Sigmoid colon (tissue), 7 donors: ENCODE results near the gene LCE6A. TPM values are rescaled to one million over a fixed set of nuclear protein-coding genes. Genes with fewer than 3 reads are reported as not detected.

Source experiments
- DNase-seq: peaks from one replicate; pipeline ENCODE4 v3.0.0-alpha.2; 2019
- H3K27ac ChIP-seq, 4 donors: fragments of 200-600 bp; sonication (generic); one replicate each; pipeline ENCODE4 v1.5.1; 2016 to 2019; ENCODE audit warnings: mild to moderate bottlenecking in 1 of 4
- H3K27me3 ChIP-seq, 3 donors: fragments of 200-600 bp; sonication (generic); one replicate each; pipeline ENCODE4 v1.5.1; 2019; ENCODE audit warnings: mild to moderate bottlenecking in 1 of 3
- H3K36me3 ChIP-seq, 4 donors: fragments of 200-600 bp; sonication (generic); one replicate each; pipeline ENCODE4 v1.5.1; 2016 to 2019
- H3K4me1 ChIP-seq, 4 donors: fragments of 200-600 bp; sonication (generic); one replicate each; pipeline ENCODE4 v1.5.1; 2017 to 2019
- H3K4me3 ChIP-seq, 4 donors: fragments of 200-600 bp; sonication (generic); one replicate each; pipeline ENCODE4 v1.5.1; 2017 to 2019; ENCODE audit warnings: mild to moderate bottlenecking in 2 of 4, moderate library complexity in 1 of 4
- H3K9me3 ChIP-seq, 4 donors: fragments of 200-600 bp in 3 of 4; sonication (generic) in 3 of 4; one replicate each; pipeline versions ENCODE4 v1.5.1 to v1.6.1; 2013 to 2019
- EP300 ChIP-seq, 4 donors: sonication (generic); formaldehyde crosslinking; IDR thresholded peaks; one replicate each; pipeline ENCODE4 v1.6.1; 2017; ENCODE audit warnings: antibody characterized with exemption in 4 of 4
- POLR2A ChIP-seq, 2 donors: fragments of 450-650 bp; IDR thresholded peaks; one replicate each; pipeline ENCODE4 v1.6.1; 2016; ENCODE audit warnings: antibody characterized with exemption in 2 of 2, mild to moderate bottlenecking in 2 of 2, moderate library complexity in 2 of 2
- POLR2AphosphoS5 ChIP-seq, 4 donors: sonication (generic); formaldehyde crosslinking; IDR thresholded peaks; one replicate each; pipeline ENCODE4 v1.6.1; 2017; ENCODE audit warnings: antibody characterized with exemption in 4 of 4
- WGBS, 2 donors: extraction: QIAGEN DNeasy Blood & Tissue Kit; methylation state at CpG; one replicate each; pipeline ENCODE4 v1.1.7; 2013; 5-methylcytosine and 5-hydroxymethylcytosine counted together
- intact Hi-C: fragments of 100-400 bp; cut with DNase I; formaldehyde crosslinking; loops from one replicate; pipeline ENCODE4 v1.15.1; 2023
- polyA plus RNA-seq, 3 donors: library from polyadenylated mRNA; stranded (reverse); fragments of 200-250 nt; gene quantifications; one replicate each; pipeline ENCODE4 v1.2.3, GENCODE V29; 2013
- total RNA-seq, 4 donors: library from RNA; depleted of rRNA; stranded (reverse); fragments of >200 nt; gene quantifications; one replicate each; pipeline ENCODE4 v1.1.0, GENCODE V29; 2016
- TF ChIP-seq, protein P1 (sequence below), 4 experiments: fragments of 450-650 bp in 3 of 4; fragments of 200-600 bp in 1 of 4; IDR thresholded peaks; one replicate each; pipeline ENCODE4 v1.5.1; 2016 to 2019; ENCODE audit warnings: antibody characterized with exemption in 4 of 4, mild to moderate bottlenecking in 3 of 4, moderate library complexity in 2 of 4
- donor health status: healthy with polysubstance abuse.
- donor health status: Bipolar disorder and iron deficiency.
- donor health status: healthy.

The LCE6A gene
- total and polyA plus RNA-seq, 7 donors, result 2.4 TPM; not detected in 6

DNA sequence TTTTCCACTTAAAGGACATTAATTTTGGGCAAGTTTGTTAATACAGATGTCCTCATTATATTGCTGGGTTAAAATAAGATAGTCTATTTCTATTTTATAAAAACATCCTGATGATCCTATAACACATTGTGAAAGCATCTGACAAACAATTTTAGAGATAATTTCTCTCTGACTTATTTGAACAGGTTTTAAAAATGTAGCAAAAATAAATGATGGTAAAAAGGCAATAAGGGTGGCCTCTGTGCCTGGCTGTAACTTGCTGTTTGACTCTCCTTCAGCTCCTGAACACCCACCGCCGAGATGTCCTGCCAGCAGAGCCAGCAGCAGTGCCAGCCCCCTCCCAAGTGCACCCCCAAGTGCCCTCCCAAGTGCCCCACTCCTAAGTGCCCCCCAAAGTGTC lies 15.5 kb upstream of the LCE6A start, which contains the start of gene LCE1A:
Gene LCE1A, plus strand, starts transcription at position 301 of the 400 bp plus-strand sequence. Its CDS starts 0 bp downstream, at position 301.
- TF ChIP-seq POLR2A (IDR thresholded peaks at IDR 0.05) (no peak), POLR2AphosphoS5 (IDR thresholded peaks at IDR 0.05) (no peak), EP300 (IDR thresholded peaks at IDR 0.05) (no peak)
- TF ChIP-seq, protein P1, sequence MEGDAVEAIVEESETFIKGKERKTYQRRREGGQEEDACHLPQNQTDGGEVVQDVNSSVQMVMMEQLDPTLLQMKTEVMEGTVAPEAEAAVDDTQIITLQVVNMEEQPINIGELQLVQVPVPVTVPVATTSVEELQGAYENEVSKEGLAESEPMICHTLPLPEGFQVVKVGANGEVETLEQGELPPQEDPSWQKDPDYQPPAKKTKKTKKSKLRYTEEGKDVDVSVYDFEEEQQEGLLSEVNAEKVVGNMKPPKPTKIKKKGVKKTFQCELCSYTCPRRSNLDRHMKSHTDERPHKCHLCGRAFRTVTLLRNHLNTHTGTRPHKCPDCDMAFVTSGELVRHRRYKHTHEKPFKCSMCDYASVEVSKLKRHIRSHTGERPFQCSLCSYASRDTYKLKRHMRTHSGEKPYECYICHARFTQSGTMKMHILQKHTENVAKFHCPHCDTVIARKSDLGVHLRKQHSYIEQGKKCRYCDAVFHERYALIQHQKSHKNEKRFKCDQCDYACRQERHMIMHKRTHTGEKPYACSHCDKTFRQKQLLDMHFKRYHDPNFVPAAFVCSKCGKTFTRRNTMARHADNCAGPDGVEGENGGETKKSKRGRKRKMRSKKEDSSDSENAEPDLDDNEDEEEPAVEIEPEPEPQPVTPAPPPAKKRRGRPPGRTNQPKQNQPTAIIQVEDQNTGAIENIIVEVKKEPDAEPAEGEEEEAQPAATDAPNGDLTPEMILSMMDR (IDR thresholded peaks at IDR 0.05), result no peak
- H3K4me1 ChIP-seq, result no peaks in the 10 kb centered on the region

GRCh38 chr1:152836870-152837269 lies 5.8 kb upstream of the LCE6A start:
- no peak for TF ChIP-seq EP300 (IDR thresholded peaks at IDR 0.05)
- DNase-seq, result no peak
- 50 to 58% methylated on average over 2 of the region's 2 CpGs for WGBS, 2 donors
- intact Hi-C loops, result no loop called here
- no peaks in the 10 kb centered on the region for H3K9me3 ChIP-seq
- no peaks in the 10 kb centered on the region for H3K36me3 ChIP-seq
- H3K4me1 ChIP-seq, result no peaks in the 10 kb centered on the region
- H3K27ac ChIP-seq, result no peak overlapping the region
- no peak overlapping the region for H3K4me3 ChIP-seq
- no peaks in the 10 kb centered on the region for H3K27me3 ChIP-seq

More for the DNA sequence above, 15.5 kb upstream of the LCE6A start, which contains the start of gene LCE1A:
- intact Hi-C loops, result no loop called here
- no peak within 1 kb of the TSS for H3K27ac ChIP-seq
- DNase-seq, result no peak
- H3K4me3 ChIP-seq, result no peak within 1 kb of the TSS
- 82 to 91% methylated on average over 2 of the region's 2 CpGs for WGBS, 2 donors
- no peaks in the 10 kb centered on the region for H3K27me3 ChIP-seq
- no peaks in the 10 kb centered on the region for H3K36me3 ChIP-seq
- H3K9me3 ChIP-seq, result no peaks in the 10 kb centered on the region

- Histone ChIP-seq H3K9me3 (no peaks in the 10 kb centered on the region), H3K4me3 (no peak overlapping the region), H3K36me3 (no peaks in the 10 kb centered on the region), H3K27me3 (no peaks in the 10 kb centered on the region), H3K4me1 (no peaks in the 10 kb centered on the region), H3K27ac (no peak overlapping the region)
- intact Hi-C loops, result no loop called here
- DNase-seq, result no peak
- TF ChIP-seq POLR2AphosphoS5 (IDR thresholded peaks at IDR 0.05) (no peak), POLR2A (IDR thresholded peaks at IDR 0.05) (no peak), EP300 (IDR thresholded peaks at IDR 0.05) (no peak)
- TF ChIP-seq, protein P1 (IDR thresholded peaks at IDR 0.05), result no peak
- WGBS, 2 donors, result 34 to 54% methylated on average over 2 of the region's 2 CpGs
Measured at GRCh38 chr1:152855661-152856060, 13.0 kb downstream of the LCE6A start.

GRCh38 chr1:152858062-152858461 lies 15.4 kb downstream of the LCE6A start:
- Histone ChIP-seq H3K4me3 (no peak overlapping the region), H3K4me1 (peaks cover 0 to 9% (median 0%) of the 10 kb centered on the region in 4 donors), H3K27ac (no peak overlapping the region), H3K36me3 (no peaks in the 10 kb centered on the region), H3K9me3 (no peaks in the 10 kb centered on the region), H3K27me3 (no peaks in the 10 kb centered on the region)
- intact Hi-C loops, result no loop called here
- no peak for DNase-seq
- WGBS, 2 donors, result 75 to 83% methylated on average over 1 of the region's 1 CpG
- TF ChIP-seq POLR2AphosphoS5 (IDR thresholded peaks at IDR 0.05) (no peak), EP300 (IDR thresholded peaks at IDR 0.05) (no peak), POLR2A (IDR thresholded peaks at IDR 0.05) (no peak)
- TF ChIP-seq, protein P1 (IDR thresholded peaks at IDR 0.05), result no peak

GRCh38 chr1:152859696-152860095 lies 17.0 kb downstream of the LCE6A start, which contains the start of gene LCE7A:
TSS of gene LCE7A (plus strand) at chr1:152859996. CDS start at chr1:152860698, 702 bp downstream.
- Histone ChIP-seq H3K9me3 (no peaks in the 10 kb centered on the region), H3K4me1 (peaks cover 0 to 10% (median 0%) of the 10 kb centered on the region in 4 donors), H3K27ac (no peak within 1 kb of the TSS), H3K27me3 (no peaks in the 10 kb centered on the region), H3K36me3 (no peaks in the 10 kb centered on the region), H3K4me3 (no peak within 1 kb of the TSS)
- intact Hi-C loops, result no loop called here
- TF ChIP-seq POLR2AphosphoS5 (IDR thresholded peaks at IDR 0.05) (no peak), POLR2A (IDR thresholded peaks at IDR 0.05) (no peak), EP300 (IDR thresholded peaks at IDR 0.05) (no peak)
- TF ChIP-seq, protein P1 (IDR thresholded peaks at IDR 0.05), result no peak
- no peak for DNase-seq
- WGBS, 2 donors, result 85 to 90% methylated on average over 3 of the region's 3 CpGs
